Stimulated activated CD4-positive, alpha-beta T cell treated with anti-CD3 and anti-CD28 coated beads, Interleukin-1b, Interleukin-23, amount 100 ng/mL, for 24 hours (primary cell): ENCODE measurements around the gene ENDOV.

ENCODE experiments used
- DNase-seq, 4 experiments: peaks; one replicate each; pipeline ENCODE4 v3.0.0-alpha.2; 2020; ENCODE audit warnings: low read depth in 4 of 4, low spot score in 1 of 4

Gene ENDOV

DNA sequence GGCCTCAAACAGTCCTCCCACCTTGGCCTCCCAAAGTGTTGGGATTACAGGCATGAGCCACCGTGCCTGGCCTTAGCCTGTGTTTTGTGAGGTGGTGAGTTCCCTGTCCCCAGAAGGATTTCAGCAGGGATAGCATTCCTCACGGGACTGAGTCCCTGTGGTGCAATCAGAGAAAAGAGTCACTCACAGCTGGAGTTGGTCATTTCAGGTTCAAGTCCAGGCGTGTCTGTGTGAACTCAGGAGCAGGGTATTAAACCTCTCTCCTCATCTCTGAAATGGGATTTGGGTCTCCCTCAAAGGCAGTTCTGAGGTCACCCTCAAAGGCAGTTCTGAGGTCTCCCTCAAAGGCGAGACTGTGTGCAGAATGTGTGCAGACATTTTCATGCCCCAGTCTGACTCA, 32.8 kb downstream of the ENDOV start:
- no peak for DNase-seq

DNA sequence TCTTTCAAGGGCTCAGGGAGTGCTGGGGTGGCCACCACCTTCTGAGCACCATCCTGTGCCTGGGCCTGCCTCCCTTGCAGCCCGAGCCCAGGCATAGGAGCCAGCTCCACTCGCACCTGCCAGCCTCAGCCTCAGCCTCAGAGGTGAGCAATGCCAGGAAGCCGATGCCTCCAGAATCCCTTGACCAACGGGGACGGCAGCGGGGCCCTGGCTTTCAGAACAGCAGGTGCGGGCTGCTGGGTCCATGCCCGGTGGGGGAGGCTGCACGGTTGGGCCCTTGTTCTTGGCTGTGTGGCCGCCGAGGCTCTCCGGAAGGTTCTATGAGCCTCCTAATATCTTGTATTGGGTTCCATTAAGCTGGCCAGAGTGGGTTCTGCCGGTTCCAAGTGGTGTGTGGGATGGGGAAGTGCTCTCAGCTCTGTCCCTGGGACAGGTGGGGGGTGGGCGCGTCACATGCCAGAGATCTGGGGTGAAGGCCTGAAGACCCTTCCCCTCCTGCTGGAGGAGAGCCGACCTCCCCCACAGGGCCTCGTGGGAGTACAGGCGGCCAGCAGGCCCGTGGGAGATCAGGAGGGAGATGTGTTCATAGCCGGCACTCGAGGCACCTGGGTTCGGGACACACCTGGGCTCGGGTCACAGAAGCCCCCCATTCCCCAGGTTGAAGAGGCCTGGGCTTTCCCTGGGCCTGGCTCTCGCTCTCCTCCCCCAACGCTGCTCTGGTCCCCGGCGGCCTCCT, 34.4 kb downstream of the ENDOV start:
- DNase-seq: no peak

DNA sequence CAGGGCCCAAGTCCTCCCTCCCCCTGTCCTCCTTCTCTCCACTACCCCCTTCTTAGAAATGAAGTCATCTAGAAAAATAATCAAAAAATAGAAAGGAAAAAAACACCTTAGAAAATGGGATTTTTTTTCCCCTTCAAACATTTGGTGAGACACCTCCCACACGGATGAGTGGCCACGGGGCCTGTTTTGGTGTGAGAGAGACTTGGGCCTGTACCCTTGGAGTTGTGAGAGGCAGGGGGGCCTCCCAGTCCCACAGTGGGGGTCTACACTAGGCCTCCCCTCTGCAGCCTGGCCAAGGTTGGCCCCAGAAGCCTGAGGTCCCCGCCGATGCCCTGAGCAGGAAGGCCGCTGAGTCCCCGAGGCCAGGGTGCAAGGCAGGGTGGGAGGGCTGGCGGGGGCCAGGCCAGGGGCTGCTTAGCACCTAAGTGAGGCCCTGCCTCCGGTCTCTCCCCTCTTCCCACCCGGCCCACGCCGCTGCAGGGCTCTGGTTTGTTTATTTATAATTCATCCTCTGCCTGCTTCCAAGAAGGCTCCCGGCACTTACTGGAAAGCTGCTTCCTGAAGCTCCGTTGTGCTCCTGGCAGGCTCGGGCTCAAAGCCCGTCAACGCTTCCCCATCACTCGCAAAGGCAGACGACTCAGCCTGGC, 35.1 kb downstream of the ENDOV start:
- DNase-seq: no peak

DNA sequence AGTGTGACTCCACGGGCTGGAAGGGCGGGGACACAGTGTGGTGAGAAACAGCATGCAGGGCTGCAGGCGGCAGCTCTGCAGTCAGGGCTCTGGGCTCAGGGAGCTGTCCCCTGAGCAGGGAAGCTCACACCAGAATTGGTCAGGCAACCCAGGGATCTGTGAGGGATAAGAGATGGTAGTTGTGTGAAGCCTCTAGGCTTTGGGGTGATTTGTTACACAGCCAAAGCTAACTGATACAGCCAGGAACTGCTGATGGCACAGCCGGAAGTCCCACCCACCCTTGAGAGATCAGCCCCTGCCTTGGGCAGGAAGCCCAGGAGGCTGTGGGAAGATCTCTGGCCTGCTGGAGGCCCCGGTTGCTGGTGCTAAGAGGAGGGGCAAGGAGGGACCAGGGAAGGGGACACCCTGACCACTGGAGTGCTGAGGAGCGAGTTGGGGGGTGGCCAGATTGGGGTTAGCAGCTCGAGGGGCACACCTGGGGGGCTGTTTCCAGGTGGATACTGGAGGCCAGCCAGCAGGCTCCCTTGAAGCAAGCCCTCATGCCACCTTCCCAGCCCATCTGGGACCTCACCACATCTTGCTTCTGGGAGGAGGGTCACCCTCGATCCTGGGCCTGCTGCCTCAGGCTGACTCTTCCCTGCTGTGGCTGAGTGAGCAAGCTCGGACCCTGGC, 36.3 kb downstream of the ENDOV start:
- no peak for DNase-seq

DNA sequence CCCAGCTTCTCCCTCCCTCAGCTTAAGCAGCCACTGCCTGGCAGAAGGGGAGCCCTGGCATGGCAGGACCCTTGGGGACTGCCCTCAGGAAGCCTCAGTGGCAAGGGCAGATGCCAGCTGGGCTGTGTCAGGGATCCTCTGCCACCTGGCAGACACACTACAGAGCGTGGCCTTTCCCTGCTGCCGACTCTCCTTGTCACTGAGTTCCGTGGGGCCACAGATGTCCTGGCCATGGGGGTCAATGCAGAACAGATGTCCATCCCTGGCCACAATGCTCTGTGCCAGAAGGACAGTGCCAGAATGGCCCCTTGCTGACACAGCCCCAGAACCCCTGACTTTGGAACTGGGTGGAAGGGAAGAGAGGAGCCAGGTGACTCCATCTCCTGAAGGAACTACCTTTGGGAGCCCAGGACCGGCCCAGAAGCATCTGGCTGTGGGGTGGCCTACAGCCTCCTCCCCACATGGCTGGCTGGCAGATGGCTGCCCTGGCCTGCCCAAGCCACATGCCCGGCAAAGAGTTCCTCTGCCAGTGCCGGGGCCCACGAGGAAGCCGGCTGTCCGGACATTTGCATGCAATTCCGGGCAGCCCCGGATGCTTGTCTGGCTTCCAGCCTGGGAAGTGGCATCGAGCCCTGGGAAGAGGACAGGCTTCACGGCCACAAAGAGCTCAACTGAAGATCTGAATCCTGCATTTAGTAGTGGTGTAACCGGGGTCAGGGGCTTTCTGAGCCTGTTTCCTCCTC, 37.4 kb downstream of the ENDOV start:
- DNase-seq: no peak

DNA sequence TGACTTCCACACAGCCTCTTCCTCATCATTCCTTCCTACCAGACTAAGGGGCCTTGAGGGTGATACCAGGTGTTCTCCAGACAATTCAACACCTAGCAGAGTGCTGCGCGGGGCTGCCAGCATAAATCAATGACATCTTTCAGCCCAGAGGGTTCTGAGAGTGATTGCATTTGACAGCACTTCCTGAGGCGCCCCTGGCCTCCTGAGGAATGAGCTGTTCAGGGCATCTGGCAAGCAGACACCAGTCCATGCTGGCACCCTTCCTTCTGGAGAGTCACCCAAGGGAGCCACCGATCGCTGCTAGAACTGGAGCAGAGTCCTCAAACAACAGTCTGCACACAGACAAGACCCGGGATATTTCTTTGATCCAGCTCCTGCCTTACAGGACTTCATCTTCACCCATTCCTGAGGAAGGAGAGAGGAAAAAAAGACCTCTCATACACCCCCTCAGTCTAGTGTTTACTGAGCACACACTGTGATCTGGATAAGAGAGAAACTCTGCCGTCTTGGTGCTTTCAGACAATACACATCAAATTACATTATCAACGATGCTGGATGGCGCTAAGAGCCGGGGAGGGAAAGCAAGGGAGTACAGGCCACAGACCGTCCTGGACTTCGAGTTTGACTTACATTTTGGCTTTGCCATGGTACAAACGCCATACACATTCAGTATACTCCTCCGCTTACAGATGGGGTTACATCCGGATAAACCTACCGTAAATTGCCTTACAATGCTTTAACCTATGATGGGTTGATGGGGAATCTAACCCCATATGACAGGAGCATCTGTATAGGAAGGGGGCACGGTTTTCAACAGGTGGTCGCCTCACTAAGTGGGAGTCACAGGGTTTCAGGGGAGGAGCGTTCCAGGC, 38.4 kb downstream of the ENDOV start:
- no peak for DNase-seq

DNA sequence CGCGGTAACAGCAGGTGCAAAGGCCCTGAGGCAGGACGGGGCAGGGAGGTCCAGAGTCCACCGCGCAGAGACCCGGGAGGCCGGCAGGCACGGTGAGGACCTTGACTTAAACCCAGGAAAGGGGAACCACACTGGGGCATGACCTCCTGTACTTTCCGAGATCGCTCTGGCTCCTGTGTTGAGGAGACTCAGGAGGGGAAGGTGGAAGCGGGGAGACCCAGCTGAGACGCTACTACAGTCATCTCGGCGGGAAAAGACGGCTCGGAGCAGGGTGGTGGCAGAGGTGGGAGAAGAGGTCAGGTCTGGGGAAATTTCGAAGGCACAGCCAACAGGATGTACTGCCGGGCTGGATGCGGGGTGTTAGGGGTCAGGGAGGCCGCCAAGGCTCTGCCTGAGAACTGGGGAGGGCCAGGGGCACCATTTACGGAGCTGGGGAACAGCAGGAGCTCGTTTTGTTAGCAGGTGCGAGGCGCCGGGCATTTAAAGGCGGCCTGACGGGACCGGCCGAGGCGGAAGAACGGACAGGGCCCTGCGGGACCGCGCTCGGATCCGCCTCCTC, 39.1 kb downstream of the ENDOV start:
- no peak for DNase-seq

DNA sequence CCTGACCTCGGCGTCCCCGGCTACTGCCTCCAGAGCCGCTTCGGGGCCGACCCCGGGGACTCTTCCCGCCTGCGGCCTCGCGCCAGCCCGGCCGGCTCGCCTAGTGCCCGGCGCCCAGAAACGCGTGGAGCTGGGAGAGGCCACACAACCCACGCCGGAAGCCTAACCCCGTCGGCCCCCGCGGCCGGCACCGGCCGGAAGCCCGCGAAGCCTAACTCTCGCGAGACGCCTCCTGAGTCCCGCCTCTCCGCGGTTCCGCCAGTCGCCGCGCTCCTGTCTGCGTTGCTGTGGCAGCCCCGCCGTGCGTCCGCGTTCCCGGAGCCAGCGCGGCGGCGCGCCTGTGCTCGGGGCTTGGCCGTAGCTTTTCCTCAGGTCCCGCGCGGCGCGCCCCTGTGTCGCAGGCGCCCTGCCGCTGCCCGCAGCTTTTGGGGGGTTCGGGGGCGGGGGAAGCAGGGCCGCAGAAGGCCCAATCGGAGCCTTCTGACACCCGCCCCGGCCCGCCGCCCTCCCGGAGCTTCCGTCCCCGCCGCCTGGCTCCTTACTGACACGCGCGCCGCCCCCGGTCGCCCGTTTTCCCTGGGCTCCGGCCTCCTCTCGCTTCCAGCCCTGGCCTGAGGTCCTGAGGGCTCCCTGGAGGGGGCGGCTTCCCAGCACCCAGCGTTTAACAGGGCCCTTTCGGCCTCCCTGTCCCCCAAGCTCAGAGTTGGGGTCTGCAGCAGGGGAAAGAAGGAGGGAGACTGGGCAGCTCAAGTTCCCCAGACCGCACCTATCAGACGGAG, 39.8 kb downstream of the ENDOV start:
- DNase-seq: peak; percentile 88 to 96 (median 92)

DNA sequence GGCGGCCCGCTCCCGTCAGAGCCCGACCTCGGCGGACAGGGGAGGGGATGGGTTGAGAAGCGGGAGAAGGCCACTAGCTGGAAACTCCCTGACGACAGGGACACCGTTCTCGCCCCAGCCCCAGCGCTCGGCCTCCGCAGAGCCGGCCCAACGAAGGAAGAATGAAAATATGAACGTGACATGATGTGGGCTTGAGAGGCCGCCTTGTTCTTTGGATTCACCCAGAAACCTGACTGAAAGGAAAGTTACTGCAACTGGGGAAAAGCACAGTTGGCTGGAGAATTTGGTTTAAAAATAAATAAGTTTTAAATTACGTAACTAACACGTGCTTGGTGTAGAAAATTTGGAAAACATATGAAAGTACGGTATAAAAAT, 40.4 kb downstream of the ENDOV start:
- DNase-seq: no peak

DNA sequence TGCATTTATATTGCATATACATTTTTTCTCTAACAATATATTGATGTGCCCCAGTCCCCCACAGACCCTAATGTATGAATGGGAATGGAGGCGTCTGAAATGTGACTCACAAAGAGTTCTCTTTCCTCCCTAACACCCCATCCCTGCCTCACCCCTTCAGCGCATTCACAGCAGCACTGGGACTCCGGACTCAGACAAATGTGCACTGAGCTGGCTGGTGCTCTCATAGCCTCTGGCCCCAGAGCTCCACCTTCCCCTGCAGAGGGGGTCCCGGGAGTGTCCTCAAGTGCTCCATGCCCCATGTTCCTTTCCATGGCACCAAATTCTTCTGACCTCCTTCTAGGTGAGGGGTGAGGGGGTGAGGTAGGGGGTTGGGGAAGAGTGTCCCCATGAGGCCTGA, 40.8 kb downstream of the ENDOV start:
- no peak for DNase-seq

DNA sequence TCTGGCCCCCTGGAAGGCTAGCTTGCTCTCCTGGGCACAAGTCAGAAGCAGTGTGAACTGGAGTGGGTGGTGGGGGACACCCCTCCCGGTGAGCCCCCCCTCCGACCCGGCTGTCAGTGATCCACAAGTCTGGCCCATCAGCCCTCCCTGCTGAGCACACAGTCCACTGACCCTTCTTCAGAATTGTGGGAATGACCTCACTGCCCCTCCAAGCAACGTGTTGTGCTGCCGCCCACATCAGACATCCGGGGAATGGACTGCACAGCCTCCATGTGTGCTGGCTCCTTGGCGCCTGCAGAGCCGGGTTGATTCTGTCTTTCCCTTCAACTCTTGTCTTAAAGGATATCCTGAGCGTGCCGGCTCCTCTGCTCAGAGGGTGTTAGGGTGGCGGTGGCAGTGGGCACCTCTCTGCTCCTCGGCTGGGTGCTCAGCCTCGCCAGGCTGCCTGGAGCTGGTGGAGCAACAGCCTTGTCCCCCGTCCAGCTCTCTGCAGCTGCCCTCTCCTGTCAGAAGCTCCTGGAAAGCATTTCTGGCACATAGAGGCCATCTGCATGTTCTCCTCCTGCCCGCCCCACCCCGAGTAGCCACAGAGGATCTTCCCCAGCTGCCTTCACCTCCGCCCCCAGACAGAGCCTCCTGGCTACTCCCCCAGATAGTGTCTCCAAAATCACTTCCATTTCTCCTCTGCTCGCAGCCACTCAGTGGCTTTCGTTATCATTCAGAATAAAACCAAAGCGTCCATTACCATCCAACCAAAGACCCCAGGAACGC, 41.7 kb downstream of the ENDOV start:
- DNase-seq: no peak

DNA sequence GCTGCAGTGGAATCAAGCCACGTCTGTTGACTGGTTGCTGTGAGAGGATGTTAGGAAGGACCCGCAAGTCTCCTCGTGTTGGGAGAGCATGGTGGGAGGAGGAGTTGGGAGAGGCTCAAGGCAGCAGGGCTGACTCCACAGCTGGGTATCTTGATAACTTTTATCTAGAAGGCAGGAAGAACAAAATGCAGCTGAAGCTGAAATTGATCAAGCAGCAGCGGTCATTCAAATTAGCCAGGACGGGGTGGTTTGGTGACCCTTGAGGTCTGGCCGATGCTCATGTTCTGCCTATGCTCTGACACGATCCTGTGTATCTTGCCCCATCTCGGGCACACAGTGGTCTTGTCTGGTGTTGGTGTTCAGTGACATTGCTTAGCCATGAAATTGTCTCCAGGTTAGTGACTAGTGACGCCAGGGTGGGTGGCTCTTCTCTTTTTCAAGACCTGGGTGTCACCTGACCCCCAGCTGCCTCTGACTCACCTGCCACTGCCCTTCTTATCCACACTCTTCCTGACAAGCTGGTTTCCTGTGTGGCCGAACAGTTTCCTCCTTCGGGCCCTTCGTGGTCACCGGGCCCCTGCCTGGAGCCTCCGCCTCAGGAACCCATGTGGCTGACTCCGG, 42.4 kb downstream of the ENDOV start:
- no peak for DNase-seq

DNA sequence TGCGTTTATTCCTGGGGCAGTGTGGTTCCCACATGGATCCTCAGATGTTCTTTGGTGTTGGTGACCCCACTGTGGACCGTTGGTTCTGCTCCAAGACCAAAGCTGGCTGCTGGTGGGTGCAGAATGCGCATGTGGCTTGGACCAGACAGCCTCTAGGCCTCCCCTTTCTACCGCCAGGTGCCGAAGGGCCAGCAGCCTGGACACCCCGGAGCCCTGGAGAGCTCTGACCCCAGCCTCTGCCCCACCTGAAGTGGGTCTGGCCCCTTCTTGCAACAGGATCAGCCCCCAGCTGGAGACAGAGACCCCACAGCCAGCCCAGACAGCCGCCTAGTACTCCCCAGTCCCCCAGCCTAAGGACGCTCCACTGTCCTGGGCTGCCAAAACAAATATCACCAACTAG, 43.0 kb downstream of the ENDOV start:
- DNase-seq: no peak

DNA sequence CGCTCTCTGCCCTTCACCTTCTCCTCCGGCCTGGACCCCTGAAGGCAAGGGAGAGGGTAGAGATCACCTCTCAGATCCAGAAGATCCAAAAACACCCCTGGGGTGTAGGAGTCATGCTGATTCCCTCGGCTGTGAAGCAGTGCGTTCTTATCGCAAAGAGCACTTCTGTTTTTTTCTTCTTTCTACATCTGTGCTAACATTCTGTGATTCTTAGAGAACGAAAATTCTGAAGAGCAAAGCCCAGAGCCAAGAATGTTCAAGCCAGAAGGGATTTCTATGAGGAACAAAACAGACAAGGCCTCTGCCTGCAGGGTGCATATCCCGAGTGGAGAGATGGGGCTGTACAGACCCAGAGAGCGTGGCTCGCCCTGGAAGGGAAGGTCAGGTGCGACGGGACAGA, 44.3 kb downstream of the ENDOV start:
- DNase-seq: no peak

DNA sequence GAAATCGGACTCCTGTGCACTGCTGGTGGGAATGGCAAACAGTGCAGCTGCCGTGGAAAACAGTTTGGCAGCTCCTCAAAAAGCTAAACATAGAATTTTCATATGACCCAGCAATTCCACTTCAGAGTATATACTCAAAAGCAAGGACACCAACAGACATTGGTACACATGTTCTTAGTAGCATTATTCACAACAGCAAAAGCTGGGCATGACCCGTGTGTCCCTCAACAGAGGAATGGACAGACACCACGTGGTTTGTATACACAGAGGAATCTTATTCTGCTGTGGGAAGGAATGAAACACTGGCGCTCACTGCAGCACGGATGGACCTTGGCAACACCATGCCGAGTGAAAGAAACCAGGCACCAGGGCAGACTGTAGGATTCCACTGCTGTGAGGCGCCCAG, 45.5 kb downstream of the ENDOV start:
- no peak for DNase-seq

DNA sequence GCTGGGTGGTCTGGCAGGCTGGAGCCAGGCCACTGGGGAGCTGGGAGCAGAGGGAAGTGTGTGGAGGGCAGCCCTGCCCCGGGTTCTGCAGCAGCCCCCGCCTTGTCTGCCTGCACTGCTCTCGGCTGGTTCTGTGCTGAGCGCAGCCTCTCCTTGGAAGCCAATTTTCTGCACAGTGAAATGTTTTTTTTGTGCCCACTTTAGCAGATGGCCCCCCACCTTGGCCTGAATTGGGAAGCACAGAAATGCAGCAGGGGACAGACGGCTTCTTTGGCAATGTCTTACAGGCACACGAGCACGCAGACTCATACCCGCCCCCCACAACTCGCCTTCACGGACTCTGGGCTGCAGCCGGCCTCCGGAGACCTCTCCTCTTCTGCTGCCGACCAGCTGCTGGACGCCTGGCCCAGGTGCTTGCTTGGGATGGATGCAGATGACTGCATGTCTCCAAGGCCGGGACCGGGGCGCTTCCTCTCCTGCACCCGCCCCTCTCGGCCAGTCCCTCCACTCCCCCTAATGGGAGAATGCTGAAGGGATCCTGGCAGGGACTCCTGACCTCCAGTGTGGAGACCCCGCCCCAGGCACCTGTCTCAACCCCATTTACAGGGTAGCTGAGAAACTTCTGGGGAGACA, 46.7 kb downstream of the ENDOV start:
- DNase-seq: no peak

DNA sequence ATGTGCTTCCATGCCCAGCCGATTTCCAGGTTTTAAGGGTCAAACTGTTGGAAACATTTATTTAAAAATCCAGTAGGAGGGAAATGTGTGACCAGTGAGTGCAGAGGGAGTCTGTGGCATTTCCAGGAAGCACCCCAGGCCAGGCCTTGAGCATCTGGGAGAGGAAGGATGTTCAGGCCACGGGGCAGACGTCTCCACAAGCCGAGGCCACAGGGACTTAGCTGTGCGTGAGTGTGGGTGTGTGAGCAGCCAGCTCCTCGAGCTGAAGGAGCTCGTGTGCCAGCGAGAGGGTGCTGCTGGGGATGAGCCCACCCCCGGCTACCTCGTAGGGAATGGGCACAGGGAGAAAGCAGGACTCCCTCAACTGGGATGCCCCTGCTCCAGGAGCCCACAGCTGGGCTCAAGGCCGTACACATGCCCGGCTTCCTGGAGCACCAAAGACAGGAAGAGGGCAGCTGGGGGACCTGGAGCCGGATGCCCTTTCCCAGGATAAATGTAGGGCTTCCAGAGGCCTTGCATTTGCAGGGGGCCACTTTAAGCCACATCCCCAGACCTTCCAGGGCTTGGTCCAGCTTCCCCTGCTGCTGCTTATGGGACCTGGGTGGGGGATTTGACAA, 48.9 kb downstream of the ENDOV start:
- no peak for DNase-seq

DNA sequence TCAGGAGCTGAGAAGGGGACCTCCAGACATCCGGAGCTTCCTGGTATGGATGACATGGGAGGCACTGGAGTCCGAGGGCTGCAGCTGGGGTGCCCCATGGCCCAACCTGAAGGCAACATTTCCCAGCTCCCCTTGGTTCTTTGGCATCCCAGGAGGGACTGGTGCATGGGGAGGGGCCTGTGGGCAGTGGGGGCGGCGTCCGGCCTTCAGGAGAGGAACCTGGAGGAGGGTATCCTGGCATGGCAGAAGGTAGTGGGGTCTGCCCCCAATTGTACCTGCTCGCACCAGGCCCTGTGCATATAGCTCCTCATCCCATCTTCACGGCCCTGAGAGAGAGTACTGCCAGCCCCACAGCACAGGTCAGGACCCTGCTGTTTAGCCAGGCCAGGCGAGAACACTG, 49.5 kb downstream of the ENDOV start:
- DNase-seq: no peak
